AG10803 (cell line): ENCODE results near the gene DHRSX.

Experiments used
- DNase-seq: peaks from one replicate; pipeline ENCODE4 v3.0.0; 2010; ENCODE audit warnings: low read depth
- H3K4me3 ChIP-seq: 2 replicates; pipeline ENCODE4 v1.5.1; 2011; ENCODE audit warnings: mild to moderate bottlenecking, low read length, control low read depth
- TF ChIP-seq, protein P1 (sequence below): conservative IDR thresholded peaks from 2 replicates; pipeline ENCODE4 v1.5.1; 2011; ENCODE audit warnings: mild to moderate bottlenecking, low read length, control low read depth, inconsistent platforms

The DHRSX gene, protein sequence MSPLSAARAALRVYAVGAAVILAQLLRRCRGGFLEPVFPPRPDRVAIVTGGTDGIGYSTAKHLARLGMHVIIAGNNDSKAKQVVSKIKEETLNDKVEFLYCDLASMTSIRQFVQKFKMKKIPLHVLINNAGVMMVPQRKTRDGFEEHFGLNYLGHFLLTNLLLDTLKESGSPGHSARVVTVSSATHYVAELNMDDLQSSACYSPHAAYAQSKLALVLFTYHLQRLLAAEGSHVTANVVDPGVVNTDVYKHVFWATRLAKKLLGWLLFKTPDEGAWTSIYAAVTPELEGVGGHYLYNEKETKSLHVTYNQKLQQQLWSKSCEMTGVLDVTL

DNA sequence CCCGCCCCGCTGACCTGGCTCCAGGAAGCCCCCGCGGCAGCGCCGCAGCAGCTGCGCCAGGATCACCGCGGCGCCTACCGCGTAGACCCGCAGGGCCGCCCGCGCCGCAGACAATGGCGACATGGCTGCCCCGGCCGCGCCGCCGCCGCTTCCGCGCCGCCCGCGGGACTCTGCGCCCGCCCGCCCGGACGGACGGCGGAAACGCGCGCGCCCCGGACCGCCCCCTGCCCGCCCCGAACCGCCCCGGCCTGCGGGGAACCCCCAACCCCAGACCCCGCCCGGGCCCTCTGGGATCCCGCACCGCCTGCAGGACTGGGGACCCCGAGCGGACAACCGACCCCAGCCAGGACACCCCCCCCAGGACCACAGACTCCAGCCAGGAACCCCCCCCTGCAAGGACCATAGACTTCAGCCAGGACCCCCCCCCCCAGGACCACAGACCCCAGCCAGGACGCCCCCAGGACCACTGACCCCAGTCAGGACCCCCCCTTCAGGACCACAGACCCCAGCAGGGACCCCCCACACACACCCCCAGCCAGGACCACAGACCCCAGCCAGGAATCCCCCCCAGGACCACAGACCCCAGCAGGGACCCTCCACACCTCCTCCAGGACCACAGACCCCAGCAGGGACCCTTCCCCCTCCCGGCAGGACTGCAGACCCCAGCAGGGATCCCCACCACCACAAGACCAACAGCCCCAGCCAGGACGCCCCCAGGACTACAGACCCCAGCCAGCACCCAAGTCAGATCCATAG, at the start of gene DHRSX, which contains the start of gene ZBED1:
Gene DHRSX, minus strand, starts transcription at position 174 of the 756 bp plus-strand sequence. Its CDS starts 51 bp downstream, at position 123.
Gene ZBED1, minus strand, starts transcription at position 174 of the 756 bp plus-strand sequence. CDS start 10,257 bp downstream, outside the sequence.
- DNase-seq, result peak; percentile 25
- TF ChIP-seq, protein P1, sequence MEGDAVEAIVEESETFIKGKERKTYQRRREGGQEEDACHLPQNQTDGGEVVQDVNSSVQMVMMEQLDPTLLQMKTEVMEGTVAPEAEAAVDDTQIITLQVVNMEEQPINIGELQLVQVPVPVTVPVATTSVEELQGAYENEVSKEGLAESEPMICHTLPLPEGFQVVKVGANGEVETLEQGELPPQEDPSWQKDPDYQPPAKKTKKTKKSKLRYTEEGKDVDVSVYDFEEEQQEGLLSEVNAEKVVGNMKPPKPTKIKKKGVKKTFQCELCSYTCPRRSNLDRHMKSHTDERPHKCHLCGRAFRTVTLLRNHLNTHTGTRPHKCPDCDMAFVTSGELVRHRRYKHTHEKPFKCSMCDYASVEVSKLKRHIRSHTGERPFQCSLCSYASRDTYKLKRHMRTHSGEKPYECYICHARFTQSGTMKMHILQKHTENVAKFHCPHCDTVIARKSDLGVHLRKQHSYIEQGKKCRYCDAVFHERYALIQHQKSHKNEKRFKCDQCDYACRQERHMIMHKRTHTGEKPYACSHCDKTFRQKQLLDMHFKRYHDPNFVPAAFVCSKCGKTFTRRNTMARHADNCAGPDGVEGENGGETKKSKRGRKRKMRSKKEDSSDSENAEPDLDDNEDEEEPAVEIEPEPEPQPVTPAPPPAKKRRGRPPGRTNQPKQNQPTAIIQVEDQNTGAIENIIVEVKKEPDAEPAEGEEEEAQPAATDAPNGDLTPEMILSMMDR, result no peak
- H3K4me3 ChIP-seq, result peak within 1 kb of the TSS; percentile 78

- TF ChIP-seq, protein P1, result no peak
- H3K4me3 ChIP-seq, result no peak overlapping the region
- no peak for DNase-seq
These were observed 49.1 kb upstream of the DHRSX start for GRCh38 chrX:2549876-2550275.

DNA sequence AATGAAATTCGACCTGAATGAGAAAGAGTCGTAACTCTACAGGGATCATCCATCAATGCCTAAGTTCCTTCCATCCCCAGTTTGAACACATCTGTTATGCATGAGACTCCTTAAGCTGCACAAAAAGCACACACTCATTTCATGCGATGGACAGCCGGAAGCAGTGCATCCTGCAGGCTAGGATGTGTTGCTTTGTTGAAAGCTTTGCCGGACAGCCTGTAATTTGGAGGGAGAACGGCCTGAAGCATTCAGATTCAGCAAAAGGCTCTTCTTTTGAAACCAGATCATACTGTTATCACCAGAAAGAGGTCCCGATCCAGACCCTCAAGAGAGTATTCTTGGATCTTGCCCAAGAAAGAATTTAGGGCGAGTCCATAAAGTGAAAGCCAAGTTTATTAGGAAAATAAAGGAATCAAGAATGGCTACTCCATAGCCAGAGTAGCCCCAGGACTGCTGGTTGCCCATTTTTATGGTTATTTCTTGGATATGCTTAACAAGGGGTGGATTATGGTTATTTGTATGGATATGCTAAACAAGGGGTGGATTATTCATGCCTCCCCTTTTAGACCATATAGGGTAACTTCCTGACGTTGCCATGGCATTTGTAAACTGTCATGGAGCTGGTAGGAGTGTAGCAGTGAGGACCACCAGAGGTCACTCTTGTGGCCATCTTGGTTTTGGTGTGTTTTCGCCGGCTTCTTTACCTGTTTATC, 48.1 kb upstream of the DHRSX start:
- DNase-seq, result peak; percentile 10
- no peak overlapping the region for H3K4me3 ChIP-seq

GRCh38 chrX:2547736-2548135, 47.0 kb upstream of the DHRSX start:
- TF ChIP-seq, protein P1, result no peak
- H3K4me3 ChIP-seq, result no peak overlapping the region
- DNase-seq, result no peak

More for the DNA sequence above, 48.1 kb upstream of the DHRSX start:
- TF ChIP-seq, protein P1, result no peak

DNA sequence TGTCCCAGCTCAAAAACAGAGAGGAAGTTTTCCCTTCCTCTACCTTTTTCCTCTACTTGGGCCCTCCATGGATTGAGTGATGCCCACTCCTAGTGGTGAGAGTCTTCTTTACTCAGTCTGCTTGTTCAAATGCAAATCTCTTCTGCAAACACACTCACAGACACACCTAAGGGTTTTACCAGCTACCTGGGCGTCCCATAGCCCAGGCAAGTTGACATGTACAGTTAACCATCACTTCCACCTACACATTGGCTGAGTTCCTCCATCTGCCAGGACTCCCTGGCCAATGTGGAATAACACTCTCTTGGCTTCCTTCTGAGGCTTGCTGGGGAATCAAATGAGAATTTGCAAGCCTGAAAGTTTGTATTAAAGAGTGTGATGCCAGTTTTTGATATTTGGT, 45.7 kb upstream of the DHRSX start:
- no peak for DNase-seq
- no peak overlapping the region for H3K4me3 ChIP-seq
- TF ChIP-seq, protein P1, result no peak

DNA sequence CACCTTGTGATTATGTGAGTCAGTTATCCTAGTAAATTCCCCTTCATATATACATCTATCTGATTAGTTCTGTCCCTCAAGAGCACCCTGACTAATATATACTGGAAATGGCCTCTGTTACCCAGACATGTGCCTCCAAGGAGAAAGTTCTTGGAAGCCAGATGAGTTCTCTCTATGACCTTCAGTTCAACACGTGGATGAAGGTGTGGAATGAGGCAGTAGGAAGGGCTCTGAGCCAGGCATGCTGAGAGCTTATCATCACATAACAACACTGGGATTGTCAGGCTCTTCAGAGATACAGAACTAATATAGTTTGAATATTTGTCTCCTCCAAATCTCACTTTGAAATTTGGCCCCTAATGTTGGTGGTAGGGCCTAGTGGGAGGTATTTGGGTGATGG, 44.4 kb upstream of the DHRSX start:
- no peak for DNase-seq

More for the DNA sequence above, 44.4 kb upstream of the DHRSX start:
- no peak overlapping the region for H3K4me3 ChIP-seq
- TF ChIP-seq, protein P1, result no peak
